ENCODE data around the gene CCT7. TPM values are rescaled to one million over a fixed set of nuclear protein-coding genes. Genes with fewer than 3 reads are reported as not detected.
A peak's percentile ranks its signal among the peaks of the same experiment; 100 is the strongest.

Gene CCT7
- polyA plus RNA-seq, 1 donor, result 276 TPM

DNA sequence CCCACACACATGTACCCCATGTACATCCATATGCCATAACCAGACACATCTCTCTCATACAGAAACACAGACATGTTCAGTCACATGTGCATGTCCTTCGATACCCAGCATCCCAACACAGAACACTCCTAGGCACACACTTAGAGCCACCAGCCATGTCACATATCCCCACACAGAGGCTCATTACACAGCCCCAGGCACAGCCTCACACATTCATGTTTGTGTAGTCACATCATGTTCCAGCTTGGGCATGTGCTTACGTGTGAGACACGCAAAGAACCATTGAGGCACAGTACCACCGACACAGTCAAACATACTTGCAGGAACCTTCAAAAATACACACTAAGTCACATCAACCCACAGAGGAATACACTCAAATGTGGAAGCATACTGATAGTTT, 32.9 kb downstream of the CCT7 start:
- no peak for DNase-seq

DNA sequence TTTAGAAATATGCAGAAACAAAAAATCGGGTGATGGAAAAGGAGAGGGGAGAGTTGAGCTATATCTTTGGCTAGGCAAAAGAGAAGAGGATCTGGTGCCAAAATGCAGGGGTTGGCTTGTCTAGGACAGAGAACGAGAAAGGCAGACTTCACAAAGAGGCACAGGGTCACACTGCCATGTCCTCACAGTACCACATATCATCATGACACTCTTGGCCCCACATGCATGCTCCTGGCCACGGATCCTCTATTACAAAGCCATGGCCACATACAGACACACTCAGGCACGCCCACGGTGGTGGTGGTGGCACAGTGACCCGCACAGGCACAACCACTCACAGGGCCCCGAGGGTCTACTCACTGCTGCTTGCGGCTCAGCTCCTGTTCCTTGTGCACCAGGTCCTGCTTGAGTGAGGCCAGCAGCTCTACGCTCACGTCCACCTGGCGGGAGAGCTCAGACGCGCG, 34.3 kb downstream of the CCT7 start:
- no peak for DNase-seq

DNA sequence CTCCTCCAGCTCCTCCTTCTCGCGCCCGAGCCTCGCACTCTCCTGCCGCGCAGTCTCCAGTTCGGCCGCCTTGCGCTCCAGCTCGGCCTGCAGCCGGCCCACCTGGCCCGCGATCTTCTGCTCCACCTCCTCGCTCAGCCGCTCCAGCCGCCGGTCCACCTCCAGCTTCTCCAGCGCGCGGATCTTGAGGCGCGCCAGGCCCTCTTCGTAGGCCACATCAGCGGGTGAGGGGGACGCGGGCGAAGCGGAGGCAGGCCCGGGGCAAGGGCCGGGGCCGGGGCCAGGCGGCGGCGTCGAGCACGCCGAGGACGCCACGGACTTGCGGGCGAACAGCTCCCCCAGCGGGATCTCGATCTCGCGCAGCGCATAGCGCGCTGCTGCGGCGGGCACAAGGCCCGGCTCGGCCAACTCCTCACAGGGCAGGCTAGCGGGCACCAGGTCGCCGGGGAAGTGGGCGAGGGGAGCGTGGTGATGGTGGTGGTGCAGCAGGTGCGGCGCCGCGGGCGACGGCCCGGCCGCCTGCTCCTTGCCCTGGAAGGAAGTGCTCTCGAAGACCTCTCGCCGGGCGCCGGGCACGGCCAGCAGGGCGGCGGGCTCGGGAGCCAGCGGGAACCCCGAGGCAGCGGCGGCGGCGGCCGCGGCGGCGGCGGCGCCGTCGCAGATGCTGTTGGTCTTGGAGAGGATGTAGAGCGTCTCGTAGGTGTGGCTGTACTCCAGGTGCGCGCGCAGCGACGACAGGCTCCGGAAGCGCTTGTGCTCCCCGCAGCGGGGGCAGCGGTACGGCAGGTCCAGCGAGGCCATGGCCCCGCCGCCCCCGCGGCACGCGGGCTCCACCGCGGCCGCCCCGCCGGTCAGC, 35.0 kb downstream of the CCT7 start:
- no peak for DNase-seq

DNA sequence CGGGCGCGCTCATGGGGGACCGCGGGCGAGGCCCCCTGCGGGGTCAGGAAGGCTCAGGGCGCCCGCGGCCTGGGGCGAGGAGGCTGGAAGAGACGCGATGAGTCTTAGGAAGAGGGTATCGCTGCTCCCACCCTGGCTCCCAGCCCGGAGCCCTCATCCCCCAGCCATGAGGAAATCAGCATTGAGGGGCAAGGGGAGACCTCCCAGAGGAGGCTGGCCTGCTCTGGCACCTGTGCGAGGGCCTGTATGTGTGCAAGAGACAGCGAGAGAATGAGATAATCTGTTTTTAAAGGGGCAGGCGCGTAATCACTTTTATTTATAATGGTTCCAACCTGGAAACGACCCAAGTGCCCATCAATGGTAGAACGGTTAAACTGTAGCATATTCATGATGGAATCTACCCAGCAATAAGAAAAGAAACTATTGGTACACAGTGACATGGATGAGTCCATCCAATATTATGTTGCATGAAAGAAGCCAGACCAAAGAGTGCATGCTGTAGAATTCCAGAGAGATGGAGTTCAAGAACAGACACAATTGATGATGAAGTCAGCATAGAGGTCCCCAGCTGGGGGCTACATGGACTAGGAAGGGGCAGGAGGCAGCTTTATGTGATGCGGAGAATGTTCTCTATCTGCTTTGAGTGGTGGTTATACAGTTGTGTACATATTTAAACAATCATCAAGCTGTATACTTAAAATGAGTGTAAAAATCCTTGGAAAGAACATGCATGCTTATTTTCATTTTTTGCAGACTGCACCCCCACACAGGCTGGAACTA, 35.8 kb downstream of the CCT7 start:
- DNase-seq, result no peak

DNA sequence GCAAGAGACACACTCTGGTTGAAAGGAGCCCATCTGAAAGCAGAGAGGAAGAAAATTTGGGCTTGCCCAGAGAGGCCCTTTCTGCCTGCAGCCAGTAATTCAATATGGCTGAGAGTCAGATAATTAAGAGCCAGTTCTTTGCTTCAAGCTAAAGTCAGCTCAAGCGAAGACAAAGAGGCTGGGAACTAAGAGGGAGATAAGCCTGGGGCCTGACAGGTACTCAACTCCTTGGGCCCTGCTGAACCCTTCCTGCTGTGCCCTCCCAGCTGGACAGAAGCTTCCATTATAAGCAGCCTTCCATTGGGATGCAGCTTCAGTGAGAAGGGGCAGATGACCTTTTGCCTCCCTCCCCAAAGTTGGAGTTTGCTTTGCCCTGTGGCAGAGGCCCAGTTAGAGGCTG, 38.2 kb downstream of the CCT7 start:
- DNase-seq, result no peak

DNA sequence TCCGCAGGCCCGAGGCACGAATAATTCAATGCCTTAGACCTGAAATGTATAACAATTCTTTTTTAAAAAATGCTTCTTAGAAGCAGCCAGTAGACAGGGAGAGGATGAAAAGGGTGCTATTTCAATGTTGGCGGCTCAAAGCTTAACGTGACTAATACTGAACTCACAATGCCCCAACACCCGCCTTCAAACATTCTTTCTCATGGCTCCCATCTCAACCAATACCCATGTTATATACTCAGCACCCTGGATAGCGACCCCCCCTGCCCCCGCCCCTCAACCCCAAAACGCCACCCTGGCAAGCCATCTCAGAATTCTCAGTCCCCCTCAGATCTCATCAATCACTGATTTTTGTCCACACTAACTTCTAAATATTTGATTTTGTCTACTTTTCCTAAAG, 45.7 kb downstream of the CCT7 start:
- no peak for DNase-seq

DNA sequence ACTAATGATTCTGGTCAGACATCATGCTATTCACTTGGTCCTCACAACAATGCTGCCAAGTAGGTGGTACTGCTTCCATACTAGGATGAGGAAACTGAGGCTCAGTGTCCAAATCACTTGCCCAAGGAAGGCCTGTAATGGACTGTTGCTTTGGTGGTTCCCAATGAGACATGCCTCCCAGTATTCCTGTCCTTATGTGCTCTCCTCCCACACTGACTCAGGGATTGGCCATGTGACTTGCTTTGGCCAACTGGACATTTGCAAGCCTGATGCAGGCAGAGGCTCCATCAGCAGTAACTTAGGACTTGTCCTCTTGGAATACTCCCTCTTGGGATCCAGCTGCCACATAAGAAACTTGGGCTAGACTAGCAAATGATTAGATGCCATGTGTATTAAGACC, 47.1 kb downstream of the CCT7 start:
- no peak for DNase-seq

DNA sequence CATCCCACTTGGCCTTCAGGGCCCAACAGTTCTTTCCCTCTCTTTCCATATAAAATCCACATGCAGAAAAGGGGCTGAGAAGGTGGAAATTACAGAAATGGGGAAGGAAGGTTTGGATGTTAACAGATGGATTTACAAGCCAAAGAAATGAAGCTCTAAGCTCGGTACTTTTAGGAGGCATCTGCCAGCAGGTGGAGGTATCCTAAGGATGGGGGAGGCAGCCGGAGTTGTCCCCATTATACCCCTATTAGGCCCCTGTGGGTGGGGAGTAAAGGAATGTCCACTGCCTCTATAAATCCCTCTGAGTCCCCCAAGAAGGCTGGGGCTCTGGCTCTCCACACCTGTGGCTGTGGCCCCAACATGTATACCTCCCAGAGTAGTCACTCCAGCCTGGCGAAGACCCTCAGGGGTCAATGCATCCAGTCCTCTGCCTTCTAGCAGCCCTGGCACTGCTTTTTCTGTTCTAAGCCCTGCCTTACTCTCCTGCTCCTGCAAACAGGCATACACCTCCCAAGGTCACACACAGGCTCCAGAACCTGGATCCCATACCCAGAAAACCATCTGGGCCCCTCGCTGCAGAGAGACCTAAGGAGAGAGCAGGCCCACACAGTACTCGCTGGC, 48.9 kb downstream of the CCT7 start:
- no peak for DNase-seq

DNA sequence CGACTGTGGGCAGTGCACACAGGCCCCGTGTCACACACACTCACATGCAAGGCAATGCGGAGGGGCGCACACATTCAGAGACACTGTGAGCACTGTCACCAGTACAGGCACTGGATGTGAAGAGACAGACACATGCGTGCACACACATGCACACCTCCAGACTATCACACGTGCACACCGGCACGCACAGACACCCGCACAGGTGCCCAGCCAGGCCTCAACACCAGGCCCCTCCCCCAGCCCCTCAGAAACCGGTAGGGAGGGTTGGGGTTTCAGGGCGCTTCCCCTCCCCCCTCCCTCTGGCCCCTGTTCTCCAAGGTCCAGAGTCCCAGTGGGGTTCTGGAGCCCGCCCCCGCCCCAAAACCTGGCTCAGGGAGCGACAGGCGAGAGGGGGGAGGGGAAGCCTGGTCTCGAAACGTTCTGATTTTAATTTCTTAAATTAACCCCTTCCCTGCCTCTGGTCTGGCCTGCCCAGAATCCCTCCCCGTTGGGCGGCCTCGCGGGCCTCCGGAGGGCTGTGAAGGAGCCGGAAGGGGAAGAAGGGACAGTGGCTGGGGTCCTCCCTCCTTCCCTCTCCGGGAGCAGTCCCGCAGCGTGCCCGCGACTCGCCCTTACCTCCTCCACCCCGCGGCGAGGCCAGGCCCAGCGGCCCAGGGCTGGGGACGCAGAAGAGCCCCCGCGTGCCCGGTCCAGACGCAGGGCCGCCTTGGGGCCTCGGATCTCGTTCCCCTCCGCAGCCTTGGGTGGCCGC, 49.6 kb downstream of the CCT7 start:
- DNase-seq, result no peak

DNA sequence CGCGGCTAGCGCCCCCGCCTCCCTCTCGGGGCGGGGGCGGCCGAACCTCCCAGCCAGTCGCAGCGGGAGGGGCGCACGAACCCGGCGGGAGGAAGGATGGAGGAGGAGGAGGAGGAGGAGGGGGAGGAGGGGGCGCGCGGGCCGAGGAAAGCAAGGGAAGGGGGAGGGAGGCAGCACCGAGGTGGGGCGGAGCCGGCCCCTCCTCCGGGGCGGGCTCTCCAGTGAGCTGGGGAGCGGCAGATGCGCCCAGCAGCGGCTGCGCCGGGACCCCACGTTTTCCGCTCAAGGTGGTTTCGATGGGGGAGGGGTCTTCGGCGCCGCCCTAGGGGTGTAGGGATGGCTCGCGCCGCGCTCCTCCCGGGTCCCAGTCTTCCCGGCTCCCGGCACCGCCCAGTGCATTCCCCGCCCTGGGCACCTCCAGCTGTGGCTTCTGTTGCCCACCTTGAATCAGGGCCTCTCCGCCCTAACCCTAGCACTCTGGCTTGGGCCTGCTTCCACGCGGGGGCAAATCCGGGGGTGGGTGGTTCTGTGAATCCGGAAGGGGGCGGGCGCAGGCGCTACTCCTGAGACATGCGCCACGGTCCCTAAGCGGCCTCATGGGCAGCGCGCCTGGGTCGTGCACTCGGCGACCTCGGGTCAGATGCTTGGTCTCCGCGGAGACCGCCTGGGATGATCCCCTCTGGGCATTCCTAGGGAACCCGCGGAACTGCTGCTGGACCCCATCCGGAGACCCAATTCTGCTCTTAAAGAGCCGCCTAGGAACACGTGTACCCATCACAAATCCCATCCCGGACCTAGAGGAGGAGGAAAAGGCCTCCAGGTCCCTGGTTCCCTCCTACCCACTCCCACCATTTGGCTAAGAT, 50.4 kb downstream of the CCT7 start, which contains the start of gene FBXO41:
Gene FBXO41, minus strand, starts transcription at position 183 of the 863 bp plus-strand sequence. CDS start 14,848 bp downstream, outside the sequence.
- DNase-seq, result no peak

DNA sequence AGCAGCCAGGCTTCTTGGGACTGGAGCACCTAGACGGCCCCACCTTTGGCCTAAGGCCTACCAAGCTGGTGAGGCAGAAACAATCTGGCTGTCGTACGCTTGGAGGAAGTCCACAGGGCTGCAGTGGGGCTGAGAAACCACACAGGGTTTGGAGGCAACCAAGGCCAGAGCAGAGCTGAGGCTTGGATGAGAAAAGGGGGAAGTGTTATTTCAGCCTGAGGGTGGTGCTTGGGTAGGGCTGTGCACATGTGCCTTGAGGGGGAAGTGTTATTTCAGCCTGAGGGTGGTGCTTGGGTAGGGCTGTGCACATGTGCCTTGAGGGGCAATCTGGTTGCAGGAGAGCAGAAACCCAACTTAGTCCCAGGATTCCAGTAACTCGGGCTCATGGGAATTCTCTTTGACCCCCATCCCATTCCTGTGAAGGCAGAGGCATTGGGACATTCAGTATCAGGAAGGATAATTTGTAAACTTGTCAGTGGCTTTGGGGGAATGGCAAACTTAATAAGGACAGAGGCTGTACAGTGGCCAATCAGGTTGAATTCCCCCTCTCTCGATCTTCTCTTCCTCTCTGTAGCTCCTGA, 51.1 kb downstream of the CCT7 start:
- no peak for DNase-seq

DNA sequence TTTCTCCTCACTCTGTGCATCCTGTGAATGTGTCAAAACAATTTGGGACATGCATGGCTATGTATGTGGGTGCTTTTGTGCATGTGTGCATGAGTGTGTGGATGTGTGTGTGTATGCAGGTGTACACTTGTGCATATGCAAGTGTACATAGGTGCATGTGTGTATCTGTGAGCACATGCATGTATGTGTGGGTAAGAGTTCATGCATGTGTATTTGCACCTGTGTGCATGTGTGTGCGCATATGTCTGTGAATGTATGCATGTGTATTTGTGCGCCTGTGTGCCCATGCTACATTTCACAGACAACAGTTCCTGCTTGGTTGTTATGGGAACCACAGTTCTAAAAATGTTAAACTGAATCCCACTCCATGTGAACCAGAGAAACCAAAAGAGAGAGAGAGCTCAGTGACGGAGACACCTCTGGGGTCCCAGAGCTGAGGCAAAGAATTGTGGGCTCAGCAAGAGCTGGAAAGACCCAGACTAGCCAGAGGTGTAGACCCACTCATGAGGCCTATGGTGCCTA, 52.1 kb downstream of the CCT7 start:
- no peak for DNase-seq

DNA sequence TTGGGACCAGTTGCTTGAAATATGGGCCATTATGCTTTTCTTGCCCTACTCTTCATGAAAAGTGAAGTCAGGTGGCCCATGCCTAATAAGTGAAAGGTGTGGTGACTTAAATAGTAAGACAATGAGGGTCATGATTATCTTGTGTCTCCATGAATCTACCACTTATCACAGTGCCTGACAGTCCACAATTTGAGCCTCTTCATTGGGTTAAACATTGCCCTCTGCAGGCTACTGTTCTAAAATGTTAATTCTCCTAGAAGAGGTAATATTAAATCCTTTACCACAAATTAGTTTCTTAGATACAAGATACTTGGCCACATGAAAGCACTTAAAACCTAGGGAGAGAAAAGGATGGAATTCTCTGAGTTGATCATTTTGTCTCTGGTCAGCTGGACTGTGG, 55.2 kb downstream of the CCT7 start:
- DNase-seq, result no peak

DNA sequence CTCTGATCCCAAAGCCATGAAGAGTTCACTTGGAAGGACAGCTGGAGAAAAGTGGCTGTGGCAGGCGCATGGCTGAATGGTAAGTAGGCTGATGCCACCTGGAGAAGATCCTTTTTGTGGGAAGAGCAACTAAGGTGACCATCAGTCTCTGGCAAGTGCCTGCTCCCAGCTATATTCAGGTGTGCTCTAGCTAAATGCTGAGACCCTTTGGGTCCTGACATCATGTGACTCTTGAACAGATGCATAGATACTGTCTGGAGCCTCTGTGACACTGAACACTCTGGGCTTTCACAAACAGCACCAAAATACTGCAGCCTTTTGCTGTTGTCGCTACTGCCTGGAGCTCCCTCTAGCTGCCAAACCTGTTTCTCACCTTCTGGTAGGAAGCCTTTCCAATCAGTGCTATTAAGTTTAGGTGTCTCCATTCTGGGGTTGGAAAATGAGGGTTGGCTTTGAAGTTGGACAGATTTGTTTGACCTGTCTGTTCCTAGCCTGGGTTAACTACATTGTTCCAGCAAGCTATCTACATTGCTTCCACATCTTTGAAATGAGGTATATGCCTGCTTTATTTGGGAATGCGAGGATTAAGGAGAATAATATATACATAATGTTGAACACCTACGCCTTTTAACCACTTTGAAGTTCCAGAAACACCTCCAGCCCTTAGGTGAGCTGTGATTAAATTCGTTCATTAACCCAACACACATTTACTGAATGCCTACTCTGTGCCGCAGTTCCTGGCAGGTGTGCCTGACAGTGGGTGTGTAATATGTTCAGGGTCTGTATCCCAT, 56.1 kb downstream of the CCT7 start:
- DNase-seq, result no peak

DNA sequence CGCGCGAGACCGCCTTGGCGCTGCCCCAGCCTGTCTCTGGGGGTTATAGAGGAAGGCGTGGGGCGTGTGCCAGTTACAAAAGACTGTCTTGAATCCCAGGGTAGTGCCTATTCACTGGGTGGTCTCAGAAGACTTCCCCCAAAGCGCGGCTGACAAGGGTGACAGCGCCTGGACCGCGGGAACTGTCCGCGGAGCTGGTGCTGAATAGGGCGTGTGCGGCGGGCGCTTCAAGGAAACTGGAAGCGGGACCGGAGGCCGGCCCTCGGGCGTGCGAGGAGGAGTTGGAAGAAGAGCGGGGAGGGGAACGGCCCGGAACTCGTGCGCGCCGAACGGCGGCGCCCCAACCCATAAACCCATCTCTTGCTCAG, 57.0 kb downstream of the CCT7 start:
- DNase-seq, result peak; percentile 80

DNA sequence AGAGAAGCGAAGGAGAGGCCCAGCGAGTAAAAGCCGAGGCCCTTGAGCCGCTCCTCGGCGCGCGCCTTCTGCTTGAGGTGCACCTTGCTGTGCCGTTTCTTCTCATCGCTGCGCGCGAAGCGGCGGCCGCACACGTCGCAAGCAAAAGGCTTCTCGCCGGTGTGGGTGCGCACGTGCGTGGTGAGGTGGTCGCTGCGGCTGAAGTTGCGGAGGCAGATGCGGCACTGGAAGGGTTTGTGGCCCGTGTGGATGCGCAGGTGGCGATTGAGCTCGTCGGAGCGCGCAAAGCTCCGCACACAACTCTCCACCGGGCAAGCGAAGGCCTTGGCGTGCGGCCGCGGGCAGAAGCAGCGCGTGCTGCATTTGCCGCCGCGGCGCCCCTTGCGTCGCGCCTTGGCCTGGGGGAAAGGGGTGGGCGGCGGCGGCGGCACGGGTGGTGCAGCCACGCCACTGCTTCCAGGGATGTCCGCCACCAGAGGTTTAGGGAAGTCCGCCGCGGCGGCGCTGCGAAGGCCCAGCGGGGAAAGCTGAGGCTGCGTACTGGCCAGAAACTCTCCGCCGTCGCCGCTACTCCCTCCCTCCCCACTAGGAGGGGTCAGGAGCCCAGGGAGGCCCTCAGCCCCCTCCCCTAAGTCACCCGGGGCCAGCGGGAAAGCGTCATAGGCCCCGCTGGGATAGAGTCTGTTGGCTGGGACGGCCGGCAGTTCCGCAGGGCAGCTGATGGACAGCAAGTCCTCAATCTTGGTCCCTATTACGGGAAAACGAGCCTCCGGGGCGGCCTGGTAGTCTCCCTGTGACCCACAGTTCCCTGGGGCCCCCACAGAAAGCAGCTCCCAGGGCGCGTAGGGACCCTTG, 57.6 kb downstream of the CCT7 start:
- DNase-seq, result no peak

DNA sequence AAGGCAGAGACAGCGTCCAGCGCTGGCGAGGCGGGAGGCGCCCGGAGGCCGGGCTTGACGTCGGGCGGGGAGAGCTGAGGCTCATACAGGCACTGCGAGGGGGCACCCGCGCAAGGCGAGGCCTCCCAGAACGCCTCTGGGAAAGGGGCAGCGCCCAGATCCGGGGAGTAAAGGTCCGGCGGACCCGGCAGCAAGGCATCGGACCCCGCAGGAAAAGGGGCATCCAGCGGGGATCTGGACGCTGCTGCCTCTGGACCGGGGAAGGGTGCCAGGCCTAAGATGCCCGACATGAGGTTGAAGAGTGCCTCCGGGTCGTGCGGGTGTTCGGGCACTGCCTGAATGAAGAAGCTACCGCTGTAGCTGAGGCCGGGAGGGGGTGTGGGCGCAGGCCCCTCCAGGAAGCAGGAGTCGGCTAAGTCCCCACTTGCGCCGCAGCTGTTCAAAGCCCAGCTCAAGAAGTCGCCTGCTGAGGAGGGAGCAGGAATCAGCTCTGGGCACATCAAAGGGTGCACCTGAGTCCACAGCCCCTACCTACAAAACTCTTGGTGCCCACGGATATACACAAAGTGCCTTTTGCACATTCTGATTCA, 58.3 kb downstream of the CCT7 start:
- DNase-seq, result no peak

DNA sequence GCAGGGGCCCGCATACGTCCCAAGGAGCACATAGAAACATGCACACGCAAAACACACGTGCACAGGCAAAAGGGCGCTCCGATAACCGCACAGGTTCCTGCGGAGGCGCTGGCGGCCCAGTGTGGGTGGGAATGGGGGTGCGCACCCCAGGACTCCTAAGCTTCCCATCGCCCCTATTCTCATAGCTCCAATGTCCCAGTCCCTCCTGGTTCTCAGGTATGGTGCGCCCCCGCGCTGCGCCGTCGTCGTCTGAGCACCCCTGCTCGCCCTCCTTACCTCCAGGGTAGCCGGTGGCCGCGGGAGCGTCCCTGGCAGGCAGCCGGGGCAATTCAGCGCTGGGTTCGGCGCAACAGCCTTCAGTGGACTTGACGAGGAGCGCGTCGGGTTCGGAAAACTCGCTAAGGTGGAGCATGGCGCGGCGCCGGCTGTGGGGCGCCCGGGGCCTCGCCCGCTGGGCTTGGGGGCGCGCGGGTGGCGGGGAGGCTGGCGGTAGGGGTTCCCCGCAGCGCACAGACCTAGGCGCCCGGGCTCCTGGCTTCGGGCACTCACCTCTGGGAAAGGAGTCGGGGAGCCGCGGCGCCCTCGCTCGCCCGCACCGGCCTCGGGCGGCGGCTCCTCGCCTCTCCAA, 58.9 kb downstream of the CCT7 start:
- no peak for DNase-seq

Data from left kidney (tissue), 2 donors.